HG02840 (cell line): Measurements from ENCODE around the gene MAPK8IP3.

ENCODE experiments used
- ATAC-seq: cut with Tn5 transposase; IDR thresholded peaks from one replicate; pipeline ENCODE4 v1.9.1; 2021; ENCODE audit warnings: mild to moderate bottlenecking, moderate library complexity, moderate number of reproducible peaks; ENCODE audit not compliant: unreplicated experiment, low FRiP score

Gene MAPK8IP3

GRCh38 chr16:1771864-1772361 lies 65.9 kb downstream of the MAPK8IP3 start:
- no peak for ATAC-seq

- ATAC-seq, result peak; percentile 9
Measured at GRCh38 chr16:1772362-1772907, 66.4 kb downstream of the MAPK8IP3 start, which contains the start of gene EME2. Gene EME2, plus strand, starts transcription at chr16:1772810. Its CDS starts 418 bp downstream, at chr16:1773228.

- peak; percentile 45 for ATAC-seq
Measured at GRCh38 chr16:1772908-1773702, 67.1 kb downstream of the MAPK8IP3 start, which contains the start of gene MRPS34. Gene MRPS34, minus strand, starts transcription at chr16:1773134. Its CDS starts 15 bp downstream, at chr16:1773119.

- ATAC-seq, result no peak
Measured at GRCh38 chr16:1773703-1774447, 67.9 kb downstream of the MAPK8IP3 start.

- no peak for ATAC-seq
Measured at GRCh38 chr16:1774448-1774780, 68.4 kb downstream of the MAPK8IP3 start.

- ATAC-seq, result no peak
Measured at GRCh38 chr16:1775006-1775845, 69.2 kb downstream of the MAPK8IP3 start.

GRCh38 chr16:1775846-1776671 lies 70.1 kb downstream of the MAPK8IP3 start:
- no peak for ATAC-seq

GRCh38 chr16:1776672-1776955 lies 70.6 kb downstream of the MAPK8IP3 start:
- no peak for ATAC-seq

- no peak for ATAC-seq
Measured at GRCh38 chr16:1776991-1777374, 71.0 kb downstream of the MAPK8IP3 start.

GRCh38 chr16:1777375-1778199 lies 71.6 kb downstream of the MAPK8IP3 start:
- ATAC-seq, result no peak

- ATAC-seq, result no peak
Measured at GRCh38 chr16:1778200-1779179, 72.5 kb downstream of the MAPK8IP3 start.

- no peak for ATAC-seq
Measured at GRCh38 chr16:1779234-1779701, 73.3 kb downstream of the MAPK8IP3 start.

- ATAC-seq, result no peak
Measured at GRCh38 chr16:1779741-1780676, 74.0 kb downstream of the MAPK8IP3 start.

GRCh38 chr16:1780677-1781072 lies 74.7 kb downstream of the MAPK8IP3 start:
- no peak for ATAC-seq

GRCh38 chr16:1781254-1781653 lies 75.3 kb downstream of the MAPK8IP3 start:
- ATAC-seq, result no peak

- ATAC-seq, result peak; percentile 11
Measured at GRCh38 chr16:1781758-1782407, 75.9 kb downstream of the MAPK8IP3 start.
